NCI-H460 (cell line): ENCODE data around the gene BICRA. TPM values are rescaled to one million over a fixed set of nuclear protein-coding genes. Genes with fewer than 3 reads are reported as not detected.
"Not testable (repeated sequence)": the region's sequence is repeated elsewhere in the genome, so short reads cannot be mapped to it uniquely, and the experiment has no call there.

ENCODE experiments used
- DNase-seq: peaks from one replicate; pipeline ENCODE4 v3.0.0-alpha.2; 2016; ENCODE audit warnings: low read depth; ENCODE audit errors: extremely low read depth
- small RNA-seq, 2 experiments: library from RNA; depleted of rRNA; stranded (forward); fragments of <200 nt; gene quantifications; one replicate each; pipeline ENCODE3, GENCODE V24; 2014
- total RNA-seq: library from RNA; depleted of rRNA; stranded (reverse); fragments of >200 nt; shearing (Covaris generic); gene quantifications from 2 replicates; pipeline ENCODE4 v1.2.3, GENCODE V29; 2014; rRNA removed

The BICRA gene
- total RNA-seq, 1 experiment from 2014 or later = 0.40 TPM

DNA sequence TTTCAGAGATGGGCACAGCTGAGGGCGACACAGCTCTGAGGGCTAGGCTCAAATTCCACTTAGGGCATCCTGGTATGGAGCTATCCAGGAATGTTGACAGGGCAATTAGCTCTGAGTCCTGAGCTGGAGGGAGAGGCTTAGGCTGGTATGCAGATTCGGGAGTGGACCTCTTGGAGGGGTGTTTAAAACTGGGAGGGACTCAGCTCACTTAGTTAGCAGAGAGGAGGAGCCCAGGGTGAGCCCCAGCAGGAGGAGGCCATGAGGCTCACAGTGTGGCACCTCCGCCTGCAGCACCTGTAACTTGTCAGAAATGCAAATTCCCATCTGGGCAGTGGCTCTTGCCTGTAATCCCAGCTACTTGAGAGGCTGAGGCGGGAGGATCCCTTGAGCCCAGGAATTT is 126.2 kb downstream of the BICRA start:
- DNase-seq = no peak

DNA sequence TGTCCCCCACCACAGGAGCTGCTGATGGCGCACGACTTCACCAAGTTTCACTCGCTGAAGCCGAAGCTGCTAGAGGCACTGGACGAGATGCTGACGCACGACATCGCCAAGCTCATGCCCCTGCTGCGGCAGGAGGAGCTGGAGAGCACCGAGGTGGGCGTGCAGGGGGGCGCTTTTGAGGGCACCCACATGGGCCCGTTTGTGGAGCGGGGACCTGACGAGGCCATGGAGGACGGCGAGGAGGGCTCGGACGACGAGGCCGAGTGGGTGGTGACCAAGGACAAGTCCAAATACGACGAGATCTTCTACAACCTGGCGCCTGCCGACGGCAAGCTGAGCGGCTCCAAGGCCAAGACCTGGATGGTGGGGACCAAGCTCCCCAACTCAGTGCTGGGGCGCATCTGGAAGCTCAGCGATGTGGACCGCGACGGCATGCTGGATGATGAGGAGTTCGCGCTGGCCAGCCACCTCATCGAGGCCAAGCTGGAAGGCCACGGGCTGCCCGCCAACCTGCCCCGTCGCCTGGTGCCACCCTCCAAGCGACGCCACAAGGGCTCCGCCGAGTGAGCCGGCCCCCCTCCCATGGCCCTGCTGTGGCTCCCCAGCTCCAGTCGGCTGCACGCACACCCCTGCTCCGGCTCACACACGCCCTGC is 132.1 kb downstream of the BICRA start:
- no peak for DNase-seq

DNA sequence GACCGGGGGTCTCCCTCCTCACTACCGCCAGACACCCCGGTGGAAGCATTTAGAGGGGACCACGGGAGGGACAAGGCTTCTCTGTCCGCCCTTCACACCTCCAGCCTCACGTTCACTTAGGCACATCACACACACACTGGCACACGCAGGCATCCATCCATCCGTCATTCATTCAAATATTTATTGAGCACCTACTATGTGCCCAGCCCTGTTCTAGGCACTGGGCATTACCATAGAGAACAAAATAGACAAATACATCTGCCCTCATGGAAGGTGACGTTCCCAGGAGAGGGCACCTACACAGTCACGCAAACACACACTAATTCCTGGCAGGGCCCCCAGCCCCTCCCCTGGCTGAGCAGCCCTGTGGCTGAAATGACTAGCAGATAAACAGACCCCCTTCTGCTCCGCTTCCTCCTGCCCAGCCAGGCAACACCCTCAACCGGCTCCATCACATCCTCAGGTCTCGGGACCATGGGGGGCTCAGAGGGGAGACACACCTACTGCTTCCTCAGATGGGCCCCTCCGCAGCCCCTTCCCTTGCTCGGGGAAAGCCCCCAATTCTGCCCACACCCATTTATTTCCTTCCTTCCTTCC is 132.7 kb downstream of the BICRA start:
- no peak for DNase-seq

- no peak for DNase-seq
Observed at GRCh38 chr19:47742634-47743033, 133.7 kb downstream of the BICRA start.

DNA sequence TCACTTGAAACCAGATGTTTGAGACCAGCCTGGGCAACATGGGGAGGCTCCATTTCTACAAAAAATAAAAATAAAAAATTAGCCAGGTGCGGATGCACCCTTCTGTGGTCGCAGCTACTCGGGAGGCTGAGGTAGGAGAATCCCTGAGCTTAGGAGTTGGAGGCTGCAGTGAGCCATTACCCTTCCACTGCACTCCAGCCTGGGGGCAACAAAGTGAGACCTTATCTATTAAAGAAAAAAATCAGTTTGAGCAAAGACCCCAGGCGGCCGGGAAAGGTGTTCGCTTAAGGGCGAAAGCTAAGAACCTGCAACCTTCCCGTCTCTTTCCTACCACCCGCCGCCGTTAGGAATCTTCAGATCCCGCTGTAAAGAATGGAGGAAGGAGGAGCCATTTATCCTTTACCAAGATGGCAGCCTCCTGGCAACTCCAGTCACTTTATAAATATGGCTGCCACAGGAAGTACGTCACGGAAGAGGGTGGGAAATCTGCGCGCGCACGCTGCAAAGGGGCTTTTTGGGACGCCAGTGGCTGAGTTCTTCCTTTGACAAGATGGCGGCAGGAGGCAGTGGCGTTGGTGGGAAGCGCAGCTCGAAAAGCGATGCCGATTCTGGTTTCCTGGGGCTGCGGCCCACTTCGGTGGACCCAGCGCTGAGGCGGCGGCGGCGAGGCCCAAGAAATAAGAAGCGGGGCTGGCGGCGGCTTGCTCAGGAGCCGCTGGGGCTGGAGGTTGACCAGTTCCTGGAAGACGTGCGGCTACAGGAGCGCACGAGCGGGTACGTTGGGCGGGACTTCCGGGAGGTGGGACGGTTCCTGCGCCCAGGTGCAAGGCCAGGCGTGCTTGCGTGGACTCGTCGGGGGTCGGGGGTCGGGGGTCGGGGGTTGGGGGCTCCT is 136.3 kb downstream of the BICRA start, which contains the start of gene NOP53:
TSS of gene NOP53 (plus strand) at position 537 of the 892 bp plus-strand sequence. CDS start at position 551, 14 bp downstream.
- DNase-seq = peak; percentile 93

GRCh38 chr19:47746129-47746528 is 137.2 kb downstream of the BICRA start:
- DNase-seq = not testable (repeated sequence)

DNA sequence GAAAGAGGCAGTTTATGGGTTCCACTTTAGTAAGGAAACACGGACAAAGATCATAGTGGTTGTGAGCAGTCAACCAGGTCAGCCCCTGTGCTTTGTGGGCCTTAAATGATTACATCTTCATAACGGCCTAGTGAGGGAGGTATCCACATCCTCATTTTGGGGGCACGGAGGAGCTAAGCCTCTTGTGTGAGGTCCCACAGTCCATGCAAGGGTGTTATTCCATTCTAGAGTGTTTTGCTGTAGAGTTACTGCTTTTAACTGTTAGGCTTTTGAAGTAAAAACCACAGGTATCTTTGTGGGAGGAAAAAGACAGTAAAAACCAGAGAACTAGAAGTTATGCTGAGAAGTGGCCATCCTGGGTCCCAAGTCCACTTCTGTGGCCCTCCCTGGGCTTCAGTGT is 140.4 kb downstream of the BICRA start:
- DNase-seq = no peak

- DNase-seq = no peak
Observed at GRCh38 chr19:47750752-47751151, 141.8 kb downstream of the BICRA start.

- no peak for DNase-seq
Observed at GRCh38 chr19:47752440-47753211, 143.7 kb downstream of the BICRA start.

Small RNA genes lying within 50 kb of the gene (small RNA-seq; reads per million reads assigned to genes)
- 0 to 0.06 reads per million in 2 experiments for gene RN7SL322P

Other genes starting within 250 kb of the BICRA start
- gene MEIS3, start 189.6 kb upstream of the BICRA start, total RNA-seq = 5.3 and 7.0 TPM in 2 replicates
- gene SLC8A2, start 137.2 kb upstream of the BICRA start, total RNA-seq = not detected in 2 replicates
- 4.0 and 4.1 TPM in 2 replicates for gene KPTN, start 124.9 kb upstream of the BICRA start, total RNA-seq
- gene NAPA, start 94.1 kb upstream of the BICRA start, total RNA-seq = 25.4 and 28.0 TPM in 2 replicates
- not detected in 2 replicates for gene ZNF541, start 36.0 kb upstream of the BICRA start, total RNA-seq
- 0.87 and 1.0 TPM in 2 replicates for gene EHD2, start 104.3 kb downstream of the BICRA start, total RNA-seq
- 114 and 132 TPM in 2 replicates for gene NOP53, start 136.4 kb downstream of the BICRA start, total RNA-seq
- 58.4 and 58.8 TPM in 2 replicates for gene SELENOW, start 169.6 kb downstream of the BICRA start, total RNA-seq
- gene TPRX1, start 195.4 kb downstream of the BICRA start, total RNA-seq = not detected in 2 replicates
- gene CRX, start 212.8 kb downstream of the BICRA start, total RNA-seq = not detected in 2 replicates